GM23248 (cell line): Measurements from ENCODE around the gene UBE2B. TPM values are rescaled to one million over a fixed set of nuclear protein-coding genes. Genes with fewer than 3 reads are reported as not detected.
"Not testable (repeated sequence)": the region's sequence is repeated elsewhere in the genome, so short reads cannot be mapped to it uniquely, and the experiment has no call there.

ENCODE experiments used
- DNase-seq: peaks from one replicate; pipeline ENCODE4 v3.0.0-alpha.2; 2015
- H2AFZ ChIP-seq: fragments of 200-600 bp; sonication (generic); 2 replicates; pipeline ENCODE4 v1.6.1; 2016; ENCODE audit warnings: antibody characterized with exemption
- H3F3A ChIP-seq: fragments of 200-600 bp; sonication (generic); 2 replicates; pipeline ENCODE4 v1.6.1; 2016; ENCODE audit warnings: mild to moderate bottlenecking, antibody characterized with exemption, mixed run types; ENCODE audit not compliant: insufficient read depth
- H3K27ac ChIP-seq: fragments of 200-600 bp; sonication (generic); 2 replicates; pipeline ENCODE4 v1.5.1; 2016; ENCODE audit warnings: mild to moderate bottlenecking
- H3K27me3 ChIP-seq: fragments of 200-600 bp; sonication (generic); replicated peaks from 2 replicates; pipeline ENCODE4 v1.6.1; 2016; ENCODE audit warnings: mild to moderate bottlenecking; ENCODE audit not compliant: insufficient read depth
- H3K36me3 ChIP-seq: fragments of 200-600 bp; sonication (generic); 2 replicates; pipeline ENCODE4 v1.6.1; 2016; ENCODE audit warnings: low read depth, mild to moderate bottlenecking
- H3K4me1 ChIP-seq: fragments of 200-600 bp; sonication (generic); 2 replicates; pipeline ENCODE4 v1.6.1; 2016; ENCODE audit warnings: mild to moderate bottlenecking; ENCODE audit not compliant: insufficient read depth
- H3K4me2 ChIP-seq: fragments of 200-600 bp; sonication (generic); one replicate; pipeline ENCODE4 v1.6.1; 2016; ENCODE audit warnings: mild to moderate bottlenecking; ENCODE audit not compliant: unreplicated experiment
- H3K4me3 ChIP-seq: fragments of 200-600 bp; sonication (generic); 2 replicates; pipeline ENCODE4 v1.5.1; 2016; ENCODE audit warnings: mild to moderate bottlenecking
- H3K79me2 ChIP-seq: fragments of 200-600 bp; sonication (generic); 2 replicates; pipeline ENCODE4 v1.6.1; 2016; ENCODE audit warnings: mild to moderate bottlenecking; ENCODE audit not compliant: insufficient read depth
- H3K9ac ChIP-seq: fragments of 200-600 bp; sonication (generic); 2 replicates; pipeline ENCODE4 v1.6.1; 2016; ENCODE audit warnings: mild to moderate bottlenecking
- H3K9me2 ChIP-seq: fragments of 200-600 bp; sonication (generic); 2 replicates; pipeline ENCODE4 v1.6.1; 2016; ENCODE audit warnings: mixed run types, mild to moderate bottlenecking, moderate library complexity; ENCODE audit not compliant: insufficient read depth
- H3K9me3 ChIP-seq: fragments of 200-600 bp; sonication (generic); one replicate; pipeline ENCODE4 v1.6.1; 2017; ENCODE audit warnings: low read depth
- H4K20me1 ChIP-seq: fragments of 200-600 bp; sonication (generic); 2 replicates; pipeline ENCODE4 v1.6.0; 2016; ENCODE audit not compliant: insufficient read depth
- EZH2 ChIP-seq: fragments of 200-600 bp; sonication (generic); IDR thresholded peaks from 2 replicates; pipeline ENCODE4 v1.6.1; 2018; ENCODE audit warnings: antibody characterized with exemption, mild to moderate bottlenecking; ENCODE audit not compliant: insufficient read depth, poor library complexity, severe bottlenecking
- EZH2phosphoT487 ChIP-seq: fragments of 200-600 bp; sonication (generic); IDR thresholded peaks from 2 replicates; pipeline ENCODE4 v1.6.1; 2018; ENCODE audit warnings: antibody characterized with exemption, moderate library complexity, mild to moderate bottlenecking, low read depth; ENCODE audit not compliant: insufficient read depth
- WGBS, 2 experiments: methylation state at CpG; one replicate each; pipeline ENCODE4 v1.1.6; 2015 to 2017; ENCODE audit warnings: low lambda C conversion rate in 2 of 2, low coverage in 1 of 2; ENCODE audit errors: missing lambda C conversion rate in 2 of 2; 5-methylcytosine and 5-hydroxymethylcytosine counted together
- in situ Hi-C: fragments of 300-500 bp; cut with MboI; formaldehyde crosslinking; loops from 2 replicates; pipeline ENCODE4 v1.15.0; 2020
- polyA plus RNA-seq: library from polyadenylated mRNA; unstranded; fragments of >200 nt; fragmentation: Nextera tagmentation; extraction: Ambion mirVana; gene quantifications from 2 replicates; pipeline ENCODE4 v1.2.1, GENCODE V29; 2016
- total RNA-seq: library from RNA; depleted of rRNA; stranded (reverse); fragments of >200 nt; shearing (Covaris generic); gene quantifications from 2 replicates; pipeline ENCODE4 v1.2.3, GENCODE V29; 2014

Gene UBE2B
- total and polyA plus RNA-seq, 2 experiments from 2014 or later, result 21.7 to 376 TPM

DNA sequence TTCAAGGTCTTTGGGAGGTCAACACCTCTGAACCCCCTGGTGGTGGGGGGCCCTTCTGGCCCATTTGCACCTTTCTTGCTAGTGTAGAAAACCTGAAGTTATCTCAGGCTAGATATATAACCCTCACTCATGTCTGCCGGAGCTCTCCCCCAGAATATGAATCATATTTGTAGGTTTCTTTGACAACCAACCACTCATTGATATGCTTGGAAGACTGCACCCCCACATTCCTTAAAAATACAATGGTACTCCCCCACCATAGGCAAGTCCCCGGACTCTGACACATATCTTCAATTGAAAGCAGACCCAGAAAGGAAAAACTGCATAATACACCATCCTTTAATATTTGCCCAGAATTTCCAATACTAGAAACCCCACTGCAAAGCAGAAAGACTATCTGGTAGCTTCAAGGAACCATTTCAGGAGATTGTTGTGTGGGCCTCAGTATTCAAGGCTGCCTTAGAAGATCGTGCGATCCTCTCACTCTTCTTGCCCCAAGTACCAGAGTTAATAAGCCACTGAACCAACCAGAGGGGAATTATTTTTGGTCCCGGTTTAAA lies 978 bp upstream of the UBE2B start:
- H3K9me3 ChIP-seq, result no peaks in the 10 kb centered on the region
- H4K20me1 ChIP-seq, result peaks cover 19% of the 10 kb centered on the region; the same call in 1 of the 2 replicates
- H3K36me3 ChIP-seq, result no peaks in the 10 kb centered on the region; the same call in 1 of the 2 replicates
- in situ Hi-C loops, result no loop called here
- TF ChIP-seq EZH2phosphoT487, result no peak
- TF ChIP-seq EZH2, result no peak
- H3K79me2 ChIP-seq, result peaks cover 74% of the 10 kb centered on the region
- no peaks in the 10 kb centered on the region for H3K27me3 ChIP-seq
- peaks cover 28% of the 10 kb centered on the region; the same call in 1 of the 2 replicates for H3K4me1 ChIP-seq
- DNase-seq, result peak; percentile 57
- H3K9me2 ChIP-seq, result no peaks in the 10 kb centered on the region
- 10 to 11% methylated on average over 5 of the region's 5 CpGs for WGBS, 2 experiments
- peak overlapping the region; percentile 100 for H3K9ac ChIP-seq
- H3K4me3 ChIP-seq, result peak overlapping the region; percentile 96
- peak overlapping the region; percentile 98 for H3K27ac ChIP-seq
- H3K4me2 ChIP-seq, result peak overlapping the region; percentile 100
- H2AFZ ChIP-seq, result peak overlapping the region; percentile 94
- peaks cover 16% of the 10 kb centered on the region for H3F3A ChIP-seq

DNA sequence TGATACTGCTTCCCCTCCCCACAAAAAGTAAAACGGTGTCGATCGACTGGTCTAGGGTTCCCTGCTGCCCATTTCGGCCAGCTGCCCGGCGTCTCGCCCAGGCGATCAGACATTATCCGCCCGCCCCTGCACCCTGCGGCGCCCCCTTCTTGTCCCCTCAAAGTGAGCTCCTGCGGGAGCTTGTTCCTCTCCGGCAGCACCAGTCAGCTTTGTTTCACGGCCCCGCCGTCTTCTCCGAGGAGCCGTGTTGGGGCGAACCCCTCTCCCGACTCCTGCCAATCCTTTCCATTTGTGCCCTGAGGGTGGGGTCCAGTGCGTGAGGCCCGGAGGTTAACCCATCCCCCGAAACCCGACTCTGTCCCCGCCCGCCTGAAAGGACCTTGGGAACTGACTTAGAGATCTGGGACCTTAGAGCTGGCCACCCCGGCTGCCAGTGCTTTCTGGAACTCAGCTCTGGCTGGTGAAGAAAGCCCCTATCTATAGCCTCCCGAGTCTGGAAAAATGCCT lies 518 bp downstream of the UBE2B start:
- peaks cover 21% of the 10 kb centered on the region; the same call in 1 of the 2 replicates for H3K4me1 ChIP-seq
- peaks cover 19% of the 10 kb centered on the region; the same call in 1 of the 2 replicates for H4K20me1 ChIP-seq
- H3K9ac ChIP-seq, result peak overlapping the region; percentile 100
- H3K36me3 ChIP-seq, result peaks cover 6% of the 10 kb centered on the region; the same call in 1 of the 2 replicates
- H2AFZ ChIP-seq, result peak overlapping the region; percentile 65
- in situ Hi-C loops, result no loop called here
- H3K4me3 ChIP-seq, result peak overlapping the region; percentile 96
- no peaks in the 10 kb centered on the region for H3K27me3 ChIP-seq
- H3K9me3 ChIP-seq, result no peaks in the 10 kb centered on the region
- WGBS, 2 experiments, result 1 to 2% methylated on average over 29 of the region's 29 CpGs
- peaks cover 74% of the 10 kb centered on the region for H3K79me2 ChIP-seq
- H3K4me2 ChIP-seq, result peak overlapping the region; percentile 100
- peaks cover 18% of the 10 kb centered on the region for H3F3A ChIP-seq
- peak overlapping the region; percentile 98 for H3K27ac ChIP-seq
- no peaks in the 10 kb centered on the region for H3K9me2 ChIP-seq
- peak; percentile 54 for DNase-seq
- no peak for TF ChIP-seq EZH2phosphoT487
- TF ChIP-seq EZH2, result no peak

DNA sequence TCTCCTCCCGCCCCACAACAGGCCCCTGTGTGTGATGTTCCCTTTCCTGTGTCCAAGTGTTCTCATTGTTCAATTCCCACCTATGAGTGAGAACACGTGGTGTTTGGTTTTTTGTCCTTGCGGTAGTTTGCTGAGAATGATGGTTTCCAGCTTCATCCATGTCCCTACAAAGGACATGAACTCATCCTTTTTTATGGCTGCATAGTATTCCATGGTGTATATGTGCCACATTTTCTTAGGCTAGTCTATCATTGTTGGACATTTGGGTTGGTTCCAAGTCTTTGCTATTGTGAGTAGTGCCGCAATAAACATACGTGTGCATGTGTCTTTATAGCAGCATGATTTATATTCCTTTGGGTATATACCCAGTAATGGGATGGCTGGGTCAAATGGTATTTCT lies 2.3 kb downstream of the UBE2B start:
- H3K9me3 ChIP-seq, H3K27me3 ChIP-seq, H2AFZ ChIP-seq, H3K27ac ChIP-seq, H3K9me2 ChIP-seq, DNase-seq, in situ Hi-C loops: not testable (repeated sequence)
- Histone ChIP-seq H3K4me3 (peak overlapping the region; percentile 96), H3K4me1 (0 out of 2 replicates have a peak, but pooled peaks cover 21% of the 10 kb centered on the region), H3K9ac (peak overlapping the region; percentile 100; the same call in 1 of the 2 replicates), H3K79me2 (peaks cover 84% of the 10 kb centered on the region), H3F3A (peaks cover 23% of the 10 kb centered on the region), H3K36me3 (peaks cover 20% of the 10 kb centered on the region), H3K4me2 (peak overlapping the region; percentile 100), H4K20me1 (peaks cover 19% of the 10 kb centered on the region; the same call in 1 of the 2 replicates)
- 93 to 95% methylated on average over 5 of the region's 5 CpGs for WGBS, 2 experiments

DNA sequence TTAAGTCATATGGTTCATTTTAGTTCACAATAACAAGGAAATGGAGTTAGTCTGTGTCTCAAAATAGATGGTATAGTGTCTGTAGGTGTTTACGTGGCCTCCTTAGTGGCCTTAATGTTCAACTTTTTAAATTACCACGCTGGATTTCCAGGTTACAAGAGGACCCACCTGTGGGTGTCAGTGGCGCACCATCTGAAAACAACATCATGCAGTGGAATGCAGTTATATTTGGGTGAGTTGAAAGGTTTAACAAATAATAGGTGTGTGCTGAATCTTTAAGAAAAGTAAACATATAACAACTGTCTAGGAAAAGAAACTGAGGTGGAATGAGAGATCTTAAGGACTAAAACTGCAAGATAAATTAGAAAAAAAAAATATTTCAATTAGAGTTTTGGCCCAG lies 2.9 kb downstream of the UBE2B start:
- no peaks in the 10 kb centered on the region for H3K9me3 ChIP-seq
- H3K4me3 ChIP-seq, result peak overlapping the region; percentile 96
- H3K79me2 ChIP-seq, result peaks cover 88% of the 10 kb centered on the region
- peaks cover 23% of the 10 kb centered on the region for H3F3A ChIP-seq
- no peaks in the 10 kb centered on the region for H3K27me3 ChIP-seq
- H4K20me1 ChIP-seq, result peaks cover 19% of the 10 kb centered on the region; the same call in 1 of the 2 replicates
- DNase-seq, result no peak
- TF ChIP-seq EZH2 (no peak), EZH2phosphoT487 (no peak)
- no peak overlapping the region for H3K27ac ChIP-seq
- peak overlapping the region; percentile 68 for H3K4me2 ChIP-seq
- H3K4me1 ChIP-seq, result 0 out of 2 replicates have a peak, but pooled peaks cover 21% of the 10 kb centered on the region
- H3K36me3 ChIP-seq, result peaks cover 20% of the 10 kb centered on the region
- in situ Hi-C loops, result no loop called here
- peak overlapping the region; percentile 25; the same call in 1 of the 2 replicates for H3K9ac ChIP-seq
- no peak overlapping the region for H2AFZ ChIP-seq
- 58 to 60% methylated on average over 3 of the region's 3 CpGs for WGBS, 2 experiments
- no peaks in the 10 kb centered on the region for H3K9me2 ChIP-seq
